Activated CD8-positive, alpha-beta memory T cell treated with anti-CD3 and anti-CD28 coated beads, Interleukin-2, amount 50 U/mL, for 48 hours (primary cell): ENCODE results near the gene NKRF.
"Not testable (repeated sequence)": the region's sequence is repeated elsewhere in the genome, so short reads cannot be mapped to it uniquely, and the experiment has no call there.

ENCODE experiments used
- DNase-seq: peaks from one replicate; pipeline ENCODE4 v3.0.0-alpha.2; 2020

NKRF gene

GRCh38 chrX:119606280-119607017 lies at the start of gene NKRF:
Gene NKRF (minus strand): TSS chrX:119606424.
- peak; percentile 91 for DNase-seq

- peak; percentile 67 for DNase-seq
Observed at GRCh38 chrX:119655125-119655524, 48.9 kb upstream of the NKRF start.

GRCh38 chrX:119654112-119654531 lies 47.9 kb upstream of the NKRF start:
- no peak for DNase-seq

GRCh38 chrX:119648421-119648775 lies 42.2 kb upstream of the NKRF start:
- DNase-seq, result no peak

GRCh38 chrX:119647552-119648420 lies 41.6 kb upstream of the NKRF start:
- DNase-seq, result peak; percentile 67

- no peak for DNase-seq
Observed at GRCh38 chrX:119647089-119647488, 40.9 kb upstream of the NKRF start.

GRCh38 chrX:119646515-119646914 lies 40.3 kb upstream of the NKRF start:
- DNase-seq, result no peak

GRCh38 chrX:119643696-119644095 lies 37.5 kb upstream of the NKRF start:
- no peak for DNase-seq

- DNase-seq, result no peak
Observed at GRCh38 chrX:119640731-119641170, 34.5 kb upstream of the NKRF start.

- DNase-seq, result no peak
Observed at GRCh38 chrX:119638725-119639471, 32.7 kb upstream of the NKRF start.

GRCh38 chrX:119637421-119637820 lies 31.2 kb upstream of the NKRF start:
- DNase-seq, result not testable (repeated sequence)

- no peak for DNase-seq
Observed at GRCh38 chrX:119636419-119636818, 30.2 kb upstream of the NKRF start.

GRCh38 chrX:119635799-119636198 lies 29.6 kb upstream of the NKRF start:
- DNase-seq, result no peak

GRCh38 chrX:119635179-119635578 lies 29.0 kb upstream of the NKRF start:
- DNase-seq, result no peak

GRCh38 chrX:119625843-119626242 lies 19.6 kb upstream of the NKRF start:
- DNase-seq, result no peak

GRCh38 chrX:119624951-119625668 lies 18.9 kb upstream of the NKRF start:
- no peak for DNase-seq

- DNase-seq, result no peak
Observed at GRCh38 chrX:119624417-119624816, 18.2 kb upstream of the NKRF start.

- no peak for DNase-seq
Observed at GRCh38 chrX:119622356-119623232, 16.4 kb upstream of the NKRF start.

- DNase-seq, result no peak
Observed at GRCh38 chrX:119618439-119618838, 12.2 kb upstream of the NKRF start.

- DNase-seq, result no peak
Observed at GRCh38 chrX:119617517-119618164, 11.4 kb upstream of the NKRF start.

GRCh38 chrX:119614776-119615175 lies 8.6 kb upstream of the NKRF start:
- DNase-seq, result no peak
